DOHH2 (cell line): Measurements from ENCODE around the gene POC1B.

ENCODE experiments used
- H3F3A ChIP-seq: fragments of 200-600 bp; sonication (generic), shearing (Covaris generic); 2 replicates; pipeline ENCODE4 v1.6.0; 2016; ENCODE audit warnings: antibody characterized with exemption, mild to moderate bottlenecking; ENCODE audit not compliant: control insufficient read depth, insufficient read depth
- H3K27ac ChIP-seq: fragments of 200-600 bp; sonication (generic); 2 replicates; pipeline ENCODE4 v1.5.1; 2014; ENCODE audit warnings: low read depth, mild to moderate bottlenecking, low read length, moderate library complexity
- H3K27me3 ChIP-seq: fragments of 200-600 bp; sonication (generic); 2 replicates; pipeline ENCODE4 v1.6.1; 2014; ENCODE audit warnings: mild to moderate bottlenecking, low read length, mixed read lengths; ENCODE audit not compliant: control insufficient read depth
- H3K36me3 ChIP-seq: fragments of 200-600 bp; sonication (generic); 2 replicates; pipeline ENCODE4 v1.6.1; 2014; ENCODE audit warnings: mild to moderate bottlenecking, low read length, moderate library complexity, mixed read lengths; ENCODE audit not compliant: control insufficient read depth
- H3K4me1 ChIP-seq: fragments of 200-600 bp; sonication (generic); 2 replicates; pipeline ENCODE4 v1.6.1; 2014; ENCODE audit warnings: mild to moderate bottlenecking, low read length, mixed read lengths; ENCODE audit not compliant: control insufficient read depth
- H3K4me2 ChIP-seq: fragments of 200-600 bp; sonication (generic); 2 replicates; pipeline ENCODE4 v1.6.0; 2014; ENCODE audit warnings: mild to moderate bottlenecking, low read length, moderate library complexity
- H3K4me3 ChIP-seq: fragments of 200-600 bp; sonication (generic); 2 replicates; pipeline ENCODE4 v1.5.1; 2014; ENCODE audit warnings: mild to moderate bottlenecking, low read length, mixed read lengths
- H3K79me2 ChIP-seq: fragments of 200-600 bp; sonication (generic); 2 replicates; pipeline ENCODE4 v1.6.1; 2014; ENCODE audit warnings: mild to moderate bottlenecking, low read length, mixed read lengths; ENCODE audit not compliant: control insufficient read depth
- H3K9me2 ChIP-seq: fragments of 200-600 bp; sonication (generic); replicated peaks from 2 replicates; pipeline ENCODE4 v1.6.1; 2014; ENCODE audit warnings: mild to moderate bottlenecking, low read length, mixed read lengths; ENCODE audit not compliant: control insufficient read depth
- H3K9me3 ChIP-seq: fragments of 200-600 bp; sonication (generic); 2 replicates; pipeline ENCODE4 v1.6.1; 2014; ENCODE audit warnings: antibody characterized with exemption, low read length, mixed read lengths; ENCODE audit not compliant: control insufficient read depth, insufficient read depth
- H4K20me1 ChIP-seq: fragments of 200-600 bp; sonication (generic); 2 replicates; pipeline ENCODE4 v1.6.0; 2014; ENCODE audit warnings: low read depth, mild to moderate bottlenecking, antibody characterized with exemption, low read length, moderate library complexity; ENCODE audit not compliant: control insufficient read depth, insufficient read depth
- EZH2phosphoT487 ChIP-seq: fragments of 200-600 bp; sonication (generic); IDR thresholded peaks from 2 replicates; pipeline ENCODE4 v1.6.1; 2017; ENCODE audit warnings: borderline replicate concordance, mild to moderate bottlenecking, antibody characterized with exemption, low read length, moderate library complexity, mixed read lengths
- TF ChIP-seq, protein P1 (sequence below): fragments of 200-600 bp; sonication (generic); IDR thresholded peaks from one replicate; pipeline ENCODE4 v1.5.1; 2014; ENCODE audit warnings: antibody characterized with exemption, mild to moderate bottlenecking, low read depth, low read length; ENCODE audit not compliant: poor library complexity, severe bottlenecking

POC1B gene

DNA sequence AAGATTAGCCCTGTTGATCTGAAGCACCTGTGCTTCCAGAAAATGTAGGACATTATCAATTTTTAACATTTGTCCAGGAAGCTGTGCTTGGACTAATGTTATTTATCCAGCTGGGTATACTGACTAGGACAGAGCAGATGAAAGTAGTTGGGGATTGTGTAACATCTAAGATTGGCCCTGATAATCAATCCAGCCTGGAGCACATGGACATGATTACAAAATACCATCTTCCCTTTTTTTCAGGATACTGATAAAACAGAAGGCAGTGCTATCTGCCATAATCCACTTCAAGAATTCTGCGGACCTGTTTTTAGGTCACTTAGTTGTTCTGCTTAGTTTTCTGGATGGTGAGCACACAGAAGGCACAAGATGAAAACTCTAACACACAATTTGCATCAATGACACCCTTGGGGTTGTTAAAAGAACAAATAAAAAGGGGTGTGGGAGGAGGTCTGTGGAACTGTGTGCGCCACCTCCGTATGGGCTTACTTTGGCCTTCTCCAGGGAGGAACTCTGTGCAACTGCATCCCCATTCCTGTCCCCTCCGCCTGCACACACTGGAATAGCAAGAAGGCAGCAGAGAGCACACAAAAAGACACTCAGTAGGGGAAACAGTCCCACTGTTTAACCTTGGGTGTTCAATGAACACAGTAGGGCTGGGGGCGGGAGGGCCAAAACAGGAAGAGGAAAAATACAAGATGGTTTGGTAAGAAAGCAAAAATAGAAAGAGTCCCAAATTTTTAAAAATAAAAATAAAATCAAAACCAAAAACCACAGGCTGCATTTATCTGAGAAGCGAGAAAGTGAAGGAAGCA, 142.4 kb downstream of the POC1B start:
- Histone ChIP-seq H3K27me3 (peaks cover 13% of the 10 kb centered on the region; the same call in 1 of the 2 replicates), H3F3A (no peaks in the 10 kb centered on the region), H3K36me3 (no peaks in the 10 kb centered on the region), H3K79me2 (no peaks in the 10 kb centered on the region), H3K4me3 (no peak overlapping the region), H4K20me1 (no peaks in the 10 kb centered on the region), H3K4me2 (no peak overlapping the region), H3K9me2 (no peaks in the 10 kb centered on the region), H3K9me3 (no peaks in the 10 kb centered on the region), H3K27ac (no peak overlapping the region), H3K4me1 (no peaks in the 10 kb centered on the region)
- TF ChIP-seq EZH2phosphoT487 = no peak
- TF ChIP-seq, protein P1, sequence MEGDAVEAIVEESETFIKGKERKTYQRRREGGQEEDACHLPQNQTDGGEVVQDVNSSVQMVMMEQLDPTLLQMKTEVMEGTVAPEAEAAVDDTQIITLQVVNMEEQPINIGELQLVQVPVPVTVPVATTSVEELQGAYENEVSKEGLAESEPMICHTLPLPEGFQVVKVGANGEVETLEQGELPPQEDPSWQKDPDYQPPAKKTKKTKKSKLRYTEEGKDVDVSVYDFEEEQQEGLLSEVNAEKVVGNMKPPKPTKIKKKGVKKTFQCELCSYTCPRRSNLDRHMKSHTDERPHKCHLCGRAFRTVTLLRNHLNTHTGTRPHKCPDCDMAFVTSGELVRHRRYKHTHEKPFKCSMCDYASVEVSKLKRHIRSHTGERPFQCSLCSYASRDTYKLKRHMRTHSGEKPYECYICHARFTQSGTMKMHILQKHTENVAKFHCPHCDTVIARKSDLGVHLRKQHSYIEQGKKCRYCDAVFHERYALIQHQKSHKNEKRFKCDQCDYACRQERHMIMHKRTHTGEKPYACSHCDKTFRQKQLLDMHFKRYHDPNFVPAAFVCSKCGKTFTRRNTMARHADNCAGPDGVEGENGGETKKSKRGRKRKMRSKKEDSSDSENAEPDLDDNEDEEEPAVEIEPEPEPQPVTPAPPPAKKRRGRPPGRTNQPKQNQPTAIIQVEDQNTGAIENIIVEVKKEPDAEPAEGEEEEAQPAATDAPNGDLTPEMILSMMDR = no peak

DNA sequence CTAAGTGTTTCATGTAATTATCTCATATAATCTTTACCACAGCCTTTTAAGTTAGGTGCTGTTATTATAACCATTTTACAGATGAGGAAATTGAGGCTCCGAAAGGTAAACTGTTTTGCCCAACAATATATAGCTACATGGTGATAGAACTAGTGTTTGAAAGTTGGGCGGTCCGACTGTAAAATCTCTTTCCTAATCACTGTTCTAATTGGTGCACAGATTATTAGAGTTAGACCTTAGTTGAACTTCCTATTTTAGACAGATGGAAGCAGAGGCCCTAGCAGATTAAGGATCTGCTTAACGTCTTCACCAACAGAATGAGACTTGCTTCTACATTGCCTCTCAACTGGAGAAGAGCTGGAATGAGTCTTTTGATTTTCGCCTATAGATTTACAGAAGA, 143.5 kb downstream of the POC1B start:
- Histone ChIP-seq H3K4me2 (no peak overlapping the region), H3K4me1 (no peaks in the 10 kb centered on the region), H3K27ac (no peak overlapping the region)

DNA sequence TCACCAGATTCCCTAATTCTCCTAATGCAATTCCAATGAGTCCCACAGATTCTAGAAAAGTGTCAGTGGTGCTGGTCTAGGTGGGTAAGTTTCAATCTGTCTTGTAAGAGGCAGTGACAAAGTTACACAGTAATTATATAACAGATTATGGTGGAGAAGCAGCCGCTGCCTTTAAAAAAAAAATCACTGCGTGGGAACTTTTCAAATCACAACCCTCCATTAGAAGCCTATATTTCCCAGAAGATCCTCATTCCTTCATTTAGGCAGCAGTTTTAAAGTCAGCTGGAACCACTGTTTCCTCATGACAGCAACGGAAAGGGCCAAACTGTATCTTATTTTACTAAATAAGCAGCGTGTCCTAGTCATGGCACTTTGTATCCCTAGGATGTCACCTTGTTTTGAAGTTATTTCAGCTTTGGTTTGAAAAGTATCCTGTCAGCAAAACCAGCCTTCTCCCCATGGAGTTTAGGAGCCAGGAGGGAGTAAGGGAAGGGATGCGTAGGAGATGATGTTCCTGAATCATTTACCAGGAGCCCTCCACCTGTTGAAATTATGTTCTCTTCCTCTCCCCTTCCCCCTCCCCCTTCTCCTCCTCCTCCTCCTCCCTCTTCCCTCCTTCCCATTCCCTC, 145.9 kb downstream of the POC1B start:
- Histone ChIP-seq H3K36me3 (no peaks in the 10 kb centered on the region), H4K20me1 (no peaks in the 10 kb centered on the region), H3K4me2 (no peak overlapping the region), H3K9me3 (no peaks in the 10 kb centered on the region), H3K4me1 (no peaks in the 10 kb centered on the region), H3K9me2 (no peaks in the 10 kb centered on the region), H3K27me3 (peaks cover 16% of the 10 kb centered on the region), H3K27ac (no peak overlapping the region), H3F3A (no peaks in the 10 kb centered on the region), H3K4me3 (no peak overlapping the region), H3K79me2 (no peaks in the 10 kb centered on the region)
- no peak for TF ChIP-seq EZH2phosphoT487
- TF ChIP-seq, protein P1 = no peak

More for the DNA sequence above, 143.5 kb downstream of the POC1B start:
- H3K9me2 ChIP-seq = no peaks in the 10 kb centered on the region
- H3K9me3 ChIP-seq = no peaks in the 10 kb centered on the region
- no peaks in the 10 kb centered on the region for H3F3A ChIP-seq
- no peaks in the 10 kb centered on the region for H4K20me1 ChIP-seq
- H3K27me3 ChIP-seq = peaks cover 13% of the 10 kb centered on the region; the same call in 1 of the 2 replicates
- TF ChIP-seq, protein P1 = no peak
- TF ChIP-seq EZH2phosphoT487 = no peak
- H3K4me3 ChIP-seq = no peak overlapping the region
- H3K79me2 ChIP-seq = no peaks in the 10 kb centered on the region
- H3K36me3 ChIP-seq = no peaks in the 10 kb centered on the region
